Eye (tissue), 1 donor: ENCODE results near the gene GPR158.

Experiments used
- DNase-seq: peaks from one replicate; pipeline ENCODE4 v3.0.0-alpha.2; 2015

The GPR158 gene

GRCh38 chr10:25209618-25210017 is 34.8 kb downstream of the GPR158 start:
- no peak for DNase-seq

GRCh38 chr10:25210265-25210664 is 35.5 kb downstream of the GPR158 start:
- DNase-seq, result no peak

GRCh38 chr10:25220156-25220555 is 45.4 kb downstream of the GPR158 start:
- no peak for DNase-seq

GRCh38 chr10:25222085-25222660 is 47.4 kb downstream of the GPR158 start:
- no peak for DNase-seq

GRCh38 chr10:25226775-25227682 is 52.2 kb downstream of the GPR158 start:
- peak; percentile 71 for DNase-seq

GRCh38 chr10:25231751-25232150 is 57.0 kb downstream of the GPR158 start:
- no peak for DNase-seq

GRCh38 chr10:25232204-25232603 is 57.4 kb downstream of the GPR158 start:
- no peak for DNase-seq

- DNase-seq, result no peak
Observed at GRCh38 chr10:25245165-25245564, 70.4 kb downstream of the GPR158 start.

- no peak for DNase-seq
Observed at GRCh38 chr10:25257646-25258045, 82.8 kb downstream of the GPR158 start.

GRCh38 chr10:25261110-25261509 is 86.3 kb downstream of the GPR158 start:
- DNase-seq, result no peak

- no peak for DNase-seq
Observed at GRCh38 chr10:25261558-25261957, 86.8 kb downstream of the GPR158 start.

GRCh38 chr10:25263931-25264330 is 89.1 kb downstream of the GPR158 start:
- no peak for DNase-seq

- peak; percentile 1 for DNase-seq
Observed at GRCh38 chr10:25278180-25278579, 103.4 kb downstream of the GPR158 start.

- no peak for DNase-seq
Observed at GRCh38 chr10:25280076-25280475, 105.3 kb downstream of the GPR158 start.

- DNase-seq, result no peak
Observed at GRCh38 chr10:25280573-25280972, 105.8 kb downstream of the GPR158 start.

GRCh38 chr10:25285809-25286208 is 111.0 kb downstream of the GPR158 start:
- DNase-seq, result no peak

GRCh38 chr10:25288181-25288580 is 113.4 kb downstream of the GPR158 start:
- DNase-seq, result no peak

GRCh38 chr10:25294032-25294926 is 119.5 kb downstream of the GPR158 start:
- no peak for DNase-seq

GRCh38 chr10:25296324-25296723 is 121.5 kb downstream of the GPR158 start:
- DNase-seq, result no peak

GRCh38 chr10:25297466-25297865 is 122.7 kb downstream of the GPR158 start:
- no peak for DNase-seq

GRCh38 chr10:25300073-25300472 is 125.3 kb downstream of the GPR158 start:
- no peak for DNase-seq

GRCh38 chr10:25304606-25305005 is 129.8 kb downstream of the GPR158 start:
- DNase-seq, result no peak

- DNase-seq, result no peak
Observed at GRCh38 chr10:25306386-25306785, 131.6 kb downstream of the GPR158 start.
